CD4-positive, alpha-beta T cell (primary cell): ENCODE data around the gene CABP5. TPM values are rescaled to one million over a fixed set of nuclear protein-coding genes. Genes with fewer than 3 reads are reported as not detected.
"Not testable (repeated sequence)": the region's sequence is repeated elsewhere in the genome, so short reads cannot be mapped to it uniquely, and the experiment has no call there.

ENCODE experiments used
- ATAC-seq: fragments of 200-7000 bp; cut with Tn5 transposase; one replicate; pipeline ENCODE4 v1.10.0; 2022; ENCODE audit warnings: mild to moderate bottlenecking; ENCODE audit not compliant: poor library complexity
- CTCF ChIA-PET: fragments of 350-600 bp; sonication (Branson Sonifier 250); formaldehyde crosslinking; loops from one replicate; lab custom pipeline; 2021; ENCODE audit warnings: antibody characterized with exemption, inconsistent platforms; lab: Charles Lee
- POLR2A ChIA-PET: fragments of 350-600 bp; sonication (Branson Sonifier 250); formaldehyde crosslinking; loops from one replicate; lab custom pipeline; 2021; ENCODE audit warnings: antibody characterized with exemption, inconsistent platforms; lab: Charles Lee
- DNase-seq, 14 experiments: peaks; one replicate each; pipeline ENCODE4 v3.0.0-alpha.2; 2013 to 2020; ENCODE audit warnings: mixed read lengths in 2 of 14
- H3K27ac ChIP-seq, 2 donors: one replicate each; pipeline versions ENCODE4 v1.5.1 to v1.7.0; 2013; ENCODE audit warnings: low read length in 2 of 2, low read depth in 1 of 2, mild to moderate bottlenecking in 1 of 2
- H3K27me3 ChIP-seq, 2 experiments: 1 replicate in 1 of 2; 2 replicates in 1 of 2; pipeline versions ENCODE4 v1.6.1 to v1.7.0; 2013; ENCODE audit warnings: low read length in 2 of 2, control low read depth in 1 of 2, mild to moderate bottlenecking in 1 of 2, moderate library complexity in 1 of 2; ENCODE audit not compliant: insufficient read depth in 2 of 2, control insufficient read depth in 1 of 2
- H3K36me3 ChIP-seq: one replicate; pipeline ENCODE4 v1.6.1; 2013; ENCODE audit warnings: low read length, control low read depth; ENCODE audit not compliant: insufficient read depth
- H3K4me1 ChIP-seq: one replicate; pipeline ENCODE4 v1.6.1; 2013; ENCODE audit warnings: low read length, control low read depth; ENCODE audit not compliant: insufficient read depth
- H3K4me3 ChIP-seq: one replicate; pipeline ENCODE4 v1.5.1; 2013; ENCODE audit warnings: mild to moderate bottlenecking, low read length, moderate library complexity
- H3K9me3 ChIP-seq, 2 experiments: 1 replicate in 1 of 2; 2 replicates in 1 of 2; pipeline versions ENCODE4 v1.6.1 to v1.7.0; 2013; ENCODE audit warnings: low read length in 2 of 2, mild to moderate bottlenecking in 2 of 2, control low read depth in 1 of 2, moderate library complexity in 1 of 2; ENCODE audit not compliant: control insufficient read depth in 1 of 2, insufficient read depth in 1 of 2
- H3K27ac Mint-ChIP-seq: one replicate; pipeline ENCODE4 v1.8.0; 2020; ENCODE audit warnings: mixed read lengths
- H3K27me3 Mint-ChIP-seq: one replicate; pipeline ENCODE4 v1.8.0; 2021; ENCODE audit warnings: mixed read lengths
- H3K36me3 Mint-ChIP-seq: one replicate; pipeline ENCODE4 v1.8.0; 2021; ENCODE audit warnings: low read depth, mixed read lengths
- H3K4me1 Mint-ChIP-seq: one replicate; pipeline ENCODE4 v1.8.0; 2021; ENCODE audit warnings: low read depth, mixed read lengths
- H3K4me3 Mint-ChIP-seq: one replicate; pipeline ENCODE4 v1.8.0; 2020; ENCODE audit warnings: mild to moderate bottlenecking, mixed read lengths
- H3K9me3 Mint-ChIP-seq: one replicate; pipeline ENCODE4 v1.8.0; 2020; ENCODE audit warnings: mixed read lengths
- CTCF ChIP-seq: fragments of 200-600 bp; IDR thresholded peaks from one replicate; pipeline ENCODE4 v1.8.0; 2022; ENCODE audit warnings: antibody characterized with exemption, mild to moderate bottlenecking
- intact Hi-C, 2 experiments: fragments of 100-400 bp; cut with DNase I in 1 of 2; cut with micrococcal nuclease in 1 of 2; formaldehyde crosslinking; loops; one replicate each; pipeline versions ENCODE4 v1.15.1 to v1.9.0; 2023 to 2025; cut with DNase I, micrococcal nuclease
- polyA plus RNA-seq, 2 donors: library from polyadenylated mRNA; unstranded; fragments of 120-200 nt; gene quantifications; one replicate each; pipeline ENCODE4 v1.2.1, GENCODE V29; 2013
- total RNA-seq, 174 experiments: library from RNA in 2 of 174; stranded (reverse) in 2 of 174; gene quantifications; one replicate each; pipeline ENCODE4 v1.2.3 and lab custom pipeline; 2021 to 2026

CABP5 gene
- total RNA-seq (not detected), total RNA-seq (lab: John Stamatoyannopoulos, UW) (0 to 0.23 (median 0) reads per million in 172 experiments)
- polyA plus RNA-seq (2013, experiment 1 of 2), result 0.05 TPM
- polyA plus RNA-seq (2013, experiment 2 of 2), result 0.10 TPM

- intact Hi-C loops, result no loop called here
- POLR2A ChIA-PET, result no interaction called here
- Mint-ChIP-seq H3K36me3 (no peaks in the 10 kb centered on the region), H3K9me3 (peaks cover under 1% of the 10 kb centered on the region), H3K4me1 (no peaks in the 10 kb centered on the region), H3K27me3 (peaks cover 52% of the 10 kb centered on the region), H3K4me3 (no peak within 1 kb of the TSS), H3K27ac (no peak within 1 kb of the TSS)
- CTCF ChIA-PET, result no interaction called here
- no peak for TF ChIP-seq CTCF
- H3K36me3 ChIP-seq, result no peaks in the 10 kb centered on the region
- H3K4me1 ChIP-seq, result no peaks in the 10 kb centered on the region
- no peak within 1 kb of the TSS for H3K27ac ChIP-seq
- H3K9me3 ChIP-seq, result peaks cover 0 to 6% of the 10 kb centered on the region in 2 experiments
- peaks cover 5 to 10% of the 10 kb centered on the region in 2 experiments for H3K27me3 ChIP-seq
- ATAC-seq, result no peak
- DNase-seq, result no peak
- no peak within 1 kb of the TSS for H3K4me3 ChIP-seq
Observed at GRCh38 chr19:48043675-48044258, at the start of gene CABP5. Gene CABP5, minus strand, starts transcription at chr19:48044079. Its CDS starts 157 bp downstream, at chr19:48043922.

GRCh38 chr19:48091111-48091718, 47.3 kb upstream of the CABP5 start:
- intact Hi-C loops, H3K4me3 ChIP-seq, H3K9me3 Mint-ChIP-seq, H3K4me1 Mint-ChIP-seq, CTCF ChIA-PET, POLR2A ChIA-PET, H3K27me3 ChIP-seq, H3K27ac Mint-ChIP-seq, H3K27ac ChIP-seq, ATAC-seq, H3K36me3 ChIP-seq, H3K4me3 Mint-ChIP-seq, H3K4me1 ChIP-seq, DNase-seq: not testable (repeated sequence)
- peaks cover 24% of the 10 kb centered on the region for H3K27me3 Mint-ChIP-seq
- H3K36me3 Mint-ChIP-seq, result peaks cover 31% of the 10 kb centered on the region
- peaks cover 2 to 16% of the 10 kb centered on the region in 2 experiments for H3K9me3 ChIP-seq

- ChIA-PET CTCF (interaction anchor here (0.7 kb wide), 1 partner anchor 273 kb away, joined by 5 read pairs; the partner anchor contains the start of gene TMEM143), POLR2A (no interaction called here)
- Mint-ChIP-seq H3K27ac (no peak overlapping the region), H3K9me3 (peaks cover 5% of the 10 kb centered on the region), H3K36me3 (peaks cover 26% of the 10 kb centered on the region), H3K4me3 (no peak overlapping the region), H3K4me1 (no peaks in the 10 kb centered on the region), H3K27me3 (peaks cover 19% of the 10 kb centered on the region)
- intact Hi-C loops, result no loop called here
- DNase-seq, result no peak
- Histone ChIP-seq H3K9me3 (peaks cover 4 to 16% of the 10 kb centered on the region in 2 experiments), H3K36me3 (no peaks in the 10 kb centered on the region), H3K27ac (no peak overlapping the region), H3K27me3 (peaks cover 0 to 2% of the 10 kb centered on the region in 2 experiments), H3K4me3 (no peak overlapping the region), H3K4me1 (no peaks in the 10 kb centered on the region)
- ATAC-seq, result no peak
- no peak for TF ChIP-seq CTCF
Observed at GRCh38 chr19:48090281-48090802, 46.5 kb upstream of the CABP5 start.

- POLR2A ChIA-PET, H3K27ac Mint-ChIP-seq, ATAC-seq: not testable (repeated sequence)
Observed at GRCh38 chr19:48088991-48089390, 45.1 kb upstream of the CABP5 start.

More at GRCh38 chr19:48088991-48089390, 45.1 kb upstream of the CABP5 start:
- intact Hi-C loops, H3K27me3 ChIP-seq, H3K36me3 ChIP-seq, H3K4me3 Mint-ChIP-seq, H3K4me1 Mint-ChIP-seq, H3K4me1 ChIP-seq, H3K9me3 Mint-ChIP-seq, H3K27ac ChIP-seq, CTCF ChIA-PET, H3K4me3 ChIP-seq, DNase-seq: not testable (repeated sequence)
- Mint-ChIP-seq H3K27me3 (peaks cover 19% of the 10 kb centered on the region), H3K36me3 (peaks cover 14% of the 10 kb centered on the region)
- H3K9me3 ChIP-seq, result peaks cover 4 to 11% of the 10 kb centered on the region in 2 experiments
